Measurements from ENCODE around the gene GRB10. TPM values are rescaled to one million over a fixed set of nuclear protein-coding genes. Genes with fewer than 3 reads are reported as not detected.
A peak's percentile ranks its signal among the peaks of the same experiment; 100 is the strongest.

Gene GRB10
- total RNA-seq, 1 experiment from 2014 or later: 47.3 TPM

- DNase-seq (ENCODE audit: low spot score): peak; percentile 57
Observed at GRCh38 chr7:50803359-50804337, 21.0 kb upstream of the GRB10 start.

- DNase-seq (ENCODE audit: low spot score): no peak
Observed at GRCh38 chr7:50801907-50802306, 19.2 kb upstream of the GRB10 start.

- no peak for DNase-seq (ENCODE audit: low spot score)
Observed at GRCh38 chr7:50799873-50800272, 17.2 kb upstream of the GRB10 start.

GRCh38 chr7:50798126-50798525, 15.4 kb upstream of the GRB10 start:
- DNase-seq (ENCODE audit: low spot score): no peak

- no peak for DNase-seq (ENCODE audit: low spot score)
Observed at GRCh38 chr7:50795831-50796230, 13.1 kb upstream of the GRB10 start.

- DNase-seq (ENCODE audit: low spot score): no peak
Observed at GRCh38 chr7:50795253-50795652, 12.6 kb upstream of the GRB10 start.

GRCh38 chr7:50793947-50794570, 11.4 kb upstream of the GRB10 start:
- no peak for DNase-seq (ENCODE audit: low spot score)

- peak; percentile 74 for DNase-seq (ENCODE audit: low spot score)
Observed at GRCh38 chr7:50793120-50793946, 10.6 kb upstream of the GRB10 start.

- peak; percentile 64 for DNase-seq (ENCODE audit: low spot score)
Observed at GRCh38 chr7:50792342-50793119, 9.8 kb upstream of the GRB10 start.

- peak; percentile 70 for DNase-seq (ENCODE audit: low spot score)
Observed at GRCh38 chr7:50791938-50792341, 9.2 kb upstream of the GRB10 start.

- DNase-seq (ENCODE audit: low spot score): no peak
Observed at GRCh38 chr7:50791363-50791937, 8.8 kb upstream of the GRB10 start.

GRCh38 chr7:50790381-50790780, 7.7 kb upstream of the GRB10 start:
- DNase-seq (ENCODE audit: low spot score): no peak

- DNase-seq (ENCODE audit: low spot score): no peak
Observed at GRCh38 chr7:50788382-50788781, 5.7 kb upstream of the GRB10 start.

GRCh38 chr7:50787825-50788224, 5.1 kb upstream of the GRB10 start:
- no peak for DNase-seq (ENCODE audit: low spot score)

GRCh38 chr7:50785346-50785745, 2.6 kb upstream of the GRB10 start:
- DNase-seq (ENCODE audit: low spot score): no peak

- DNase-seq (ENCODE audit: low spot score): no peak
Observed at GRCh38 chr7:50783801-50784507, 1.3 kb upstream of the GRB10 start.

GRCh38 chr7:50783303-50783702, 607 bp upstream of the GRB10 start:
- no peak for DNase-seq (ENCODE audit: low spot score)

- no peak for DNase-seq (ENCODE audit: low spot score)
Observed at GRCh38 chr7:50781381-50782293, 1.1 kb downstream of the GRB10 start.

- DNase-seq (ENCODE audit: low spot score): no peak
Observed at GRCh38 chr7:50780436-50780835, 2.3 kb downstream of the GRB10 start.

All from H4 (cell line).